ENCODE results near the gene NFAT5. TPM values are rescaled to one million over a fixed set of nuclear protein-coding genes. Genes with fewer than 3 reads are reported as not detected.

NFAT5 gene
- total RNA-seq, 1 experiment from 2014 or later: 21.0 TPM

DNA sequence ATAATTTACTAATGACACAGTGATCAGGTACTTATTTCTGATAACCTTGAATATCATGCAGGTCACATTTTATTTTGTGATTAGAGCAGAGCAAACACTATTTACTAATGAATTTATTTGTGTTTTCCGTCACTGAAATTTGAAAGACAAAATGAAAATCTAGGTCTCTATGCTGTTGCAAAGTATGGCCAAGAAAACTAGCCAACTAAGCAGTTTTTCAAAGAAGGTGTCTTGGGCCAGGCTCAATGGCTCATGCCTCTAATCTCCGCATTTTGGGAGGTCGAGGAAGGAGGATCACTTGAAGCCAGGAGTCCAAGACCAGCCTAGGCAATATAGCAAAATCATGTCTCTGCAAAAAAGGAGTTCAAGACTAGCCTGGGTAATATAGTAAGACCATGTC is 3.0 kb upstream of the NFAT5 start:
- no peak overlapping the region for H3K4ac ChIP-seq (ENCODE audit: low read depth, low read length)
- H3K9me3 Mint-ChIP-seq: no peaks in the 10 kb centered on the region; a peak in 1 of 5 replicates

More for the DNA sequence above, 3.0 kb upstream of the NFAT5 start:
- no CpG with 5 or more reads among the region's 3 CpGs for WGBS (ENCODE audit: extremely low coverage, insufficient read length, low lambda C conversion rate)
- no peak overlapping the region for H3K56ac ChIP-seq (ENCODE audit: insufficient read length, low read depth, low read length)
- H3K9me3 ChIP-seq (ENCODE audit: control insufficient read depth, low read depth, low read length): no peaks in the 10 kb centered on the region
- H4K91ac ChIP-seq (ENCODE audit: insufficient read length, low read depth, low read length): no peak overlapping the region
- H2BK120ac ChIP-seq (ENCODE audit: low read depth, low read length, poor library complexity, severe bottlenecking): no peak overlapping the region
- no peak overlapping the region for H2BK5ac ChIP-seq (ENCODE audit: insufficient read length, low read length)
- H3K9ac ChIP-seq (ENCODE audit: extremely low read depth, insufficient read length, low read length): no peak overlapping the region
- TF ChIP-seq, protein P1, sequence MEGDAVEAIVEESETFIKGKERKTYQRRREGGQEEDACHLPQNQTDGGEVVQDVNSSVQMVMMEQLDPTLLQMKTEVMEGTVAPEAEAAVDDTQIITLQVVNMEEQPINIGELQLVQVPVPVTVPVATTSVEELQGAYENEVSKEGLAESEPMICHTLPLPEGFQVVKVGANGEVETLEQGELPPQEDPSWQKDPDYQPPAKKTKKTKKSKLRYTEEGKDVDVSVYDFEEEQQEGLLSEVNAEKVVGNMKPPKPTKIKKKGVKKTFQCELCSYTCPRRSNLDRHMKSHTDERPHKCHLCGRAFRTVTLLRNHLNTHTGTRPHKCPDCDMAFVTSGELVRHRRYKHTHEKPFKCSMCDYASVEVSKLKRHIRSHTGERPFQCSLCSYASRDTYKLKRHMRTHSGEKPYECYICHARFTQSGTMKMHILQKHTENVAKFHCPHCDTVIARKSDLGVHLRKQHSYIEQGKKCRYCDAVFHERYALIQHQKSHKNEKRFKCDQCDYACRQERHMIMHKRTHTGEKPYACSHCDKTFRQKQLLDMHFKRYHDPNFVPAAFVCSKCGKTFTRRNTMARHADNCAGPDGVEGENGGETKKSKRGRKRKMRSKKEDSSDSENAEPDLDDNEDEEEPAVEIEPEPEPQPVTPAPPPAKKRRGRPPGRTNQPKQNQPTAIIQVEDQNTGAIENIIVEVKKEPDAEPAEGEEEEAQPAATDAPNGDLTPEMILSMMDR (conservative IDR thresholded peaks at IDR 0.05): no peak
- no peak overlapping the region for H3K27ac Mint-ChIP-seq
- H4K5ac ChIP-seq (ENCODE audit: insufficient read length, low read depth, low read length): no peak overlapping the region
- no peak overlapping the region for H3K4me3 Mint-ChIP-seq
- H3K79me2 ChIP-seq (ENCODE audit: insufficient read depth, low read length): peaks cover 6% of the 10 kb centered on the region; the same call in 1 of the 2 replicates
- no peak overlapping the region for H2AK5ac ChIP-seq (ENCODE audit: insufficient read length, low read length)
- H3K4me1 ChIP-seq (ENCODE audit: insufficient read depth, low read length): peaks cover 4% of the 10 kb centered on the region; the same call in 1 of the 2 replicates
- no peak overlapping the region for H4K8ac ChIP-seq (replicated peaks; ENCODE audit: insufficient read length, low read depth, low read length)
- peaks cover 17% of the 10 kb centered on the region for H3K23me2 ChIP-seq (ENCODE audit: insufficient read length, low read depth, low read length, poor library complexity, severe bottlenecking)
- no peak overlapping the region for H2AFZ ChIP-seq (ENCODE audit: low read length)
- H2BK15ac ChIP-seq (ENCODE audit: low read depth, low read length): no peak overlapping the region
- no peak overlapping the region for H3K18ac ChIP-seq (ENCODE audit: insufficient read length, low read depth, low read length)
- H3K23ac ChIP-seq (ENCODE audit: insufficient read length, low read depth, low read length): no peak overlapping the region
- H3K4me2 ChIP-seq (ENCODE audit: insufficient read depth, insufficient read length, low read length): no peak overlapping the region
- H2BK12ac ChIP-seq (ENCODE audit: insufficient read length, low read depth, low read length): no peak overlapping the region
- no peak overlapping the region for H3T11ph ChIP-seq (ENCODE audit: low read length)
- H4K20me1 ChIP-seq (ENCODE audit: control insufficient read depth, insufficient read depth, insufficient read length): no peaks in the 10 kb centered on the region
- no peak overlapping the region for H2BK20ac ChIP-seq (ENCODE audit: low read depth, low read length, poor library complexity, severe bottlenecking)
- no peaks in the 10 kb centered on the region for H3K79me1 ChIP-seq (ENCODE audit: insufficient read depth, low read depth, low read length, poor library complexity, severe bottlenecking)
- H3K27me3 Mint-ChIP-seq (ENCODE audit: low read depth): no peaks in the 10 kb centered on the region
- DNase-seq: no peak
- H3K27ac ChIP-seq (ENCODE audit: insufficient read length, low read depth, low read length): no peak overlapping the region
- no peak overlapping the region for H3K14ac ChIP-seq (ENCODE audit: insufficient read depth, low read length)
- peaks cover 26 to 28% of the 10 kb centered on the region in 2 experiments for H3K4me1 Mint-ChIP-seq
- H3K36me3 Mint-ChIP-seq (ENCODE audit: insufficient read depth in 1 of 3, low read depth in 3 of 3): no peaks in the 10 kb centered on the region; a peak in 1 of 7 replicates
- no peaks in the 10 kb centered on the region for H3K27me3 ChIP-seq (ENCODE audit: insufficient read depth, low read length)

Measured in H9 (cell line).